Stimulated activated CD4-positive, alpha-beta T cell treated with anti-CD3 and anti-CD28 coated beads, Interleukin-4, amount 100 ng/mL, for 1 hour (primary cell): ENCODE results near the gene KDELR3.

Source experiments
- DNase-seq: peaks from one replicate; pipeline ENCODE4 v3.0.0-alpha.2; 2020

KDELR3 gene

GRCh38 chr22:38484244-38484643 lies 16.3 kb downstream of the KDELR3 start:
- no peak for DNase-seq

DNA sequence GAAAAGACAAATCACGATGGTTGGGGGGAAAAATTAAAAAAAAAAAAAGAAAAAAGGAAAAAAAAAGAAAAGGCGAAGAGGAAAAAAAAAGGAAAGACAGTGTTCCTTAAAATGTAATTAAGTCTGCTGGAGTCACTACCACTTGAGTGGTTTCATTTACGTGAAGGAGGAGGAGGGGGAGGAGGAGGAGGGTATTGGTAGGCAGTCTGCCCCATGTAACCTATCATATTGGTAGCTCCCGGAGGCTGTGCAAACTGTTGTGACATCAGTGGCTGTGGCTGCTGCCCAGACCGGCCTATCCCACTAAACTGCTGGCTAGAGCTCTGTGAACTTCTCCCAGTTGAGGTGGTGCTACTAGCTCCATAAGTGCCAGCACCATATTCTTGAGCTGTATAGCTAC lies 17.9 kb downstream of the KDELR3 start:
- no peak for DNase-seq

DNA sequence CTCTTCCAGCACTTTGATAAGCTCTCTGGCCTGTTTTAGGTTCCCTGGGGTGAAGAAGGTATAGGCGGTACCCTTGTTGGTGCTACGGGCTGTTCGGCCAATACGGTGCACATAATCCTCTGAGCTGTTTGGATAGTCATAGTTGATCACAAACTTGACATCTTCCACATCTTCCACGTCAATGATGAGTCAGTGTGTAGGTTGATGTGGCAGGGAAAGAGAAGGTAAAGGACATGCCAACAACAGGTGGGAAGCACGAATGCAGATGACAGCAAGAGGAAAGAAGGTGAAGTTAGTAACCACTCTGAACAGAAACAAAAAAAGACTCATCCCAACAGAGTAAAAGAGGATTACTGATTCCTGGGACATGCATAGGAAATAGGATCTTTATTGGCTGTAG lies 20.1 kb downstream of the KDELR3 start:
- DNase-seq = no peak

DNA sequence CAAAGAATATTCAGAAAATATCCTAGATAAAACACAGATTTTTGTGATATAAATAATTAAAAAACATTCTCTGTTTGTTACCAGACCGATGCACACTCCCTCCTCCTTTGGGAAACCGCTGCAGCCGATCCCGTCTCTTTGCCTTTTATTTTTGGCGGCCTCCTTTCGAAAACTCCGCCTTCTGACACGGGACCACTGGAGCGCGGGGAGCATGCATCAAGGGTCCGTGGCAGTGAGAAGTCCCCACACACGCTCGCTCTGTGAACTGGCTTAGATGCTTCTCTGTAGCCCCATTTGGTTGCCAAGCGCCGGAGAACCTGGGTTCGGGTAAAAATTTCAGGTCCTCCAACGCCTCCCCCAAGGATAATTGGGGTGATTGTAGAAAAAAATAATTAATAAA lies 21.2 kb downstream of the KDELR3 start:
- DNase-seq = no peak

DNA sequence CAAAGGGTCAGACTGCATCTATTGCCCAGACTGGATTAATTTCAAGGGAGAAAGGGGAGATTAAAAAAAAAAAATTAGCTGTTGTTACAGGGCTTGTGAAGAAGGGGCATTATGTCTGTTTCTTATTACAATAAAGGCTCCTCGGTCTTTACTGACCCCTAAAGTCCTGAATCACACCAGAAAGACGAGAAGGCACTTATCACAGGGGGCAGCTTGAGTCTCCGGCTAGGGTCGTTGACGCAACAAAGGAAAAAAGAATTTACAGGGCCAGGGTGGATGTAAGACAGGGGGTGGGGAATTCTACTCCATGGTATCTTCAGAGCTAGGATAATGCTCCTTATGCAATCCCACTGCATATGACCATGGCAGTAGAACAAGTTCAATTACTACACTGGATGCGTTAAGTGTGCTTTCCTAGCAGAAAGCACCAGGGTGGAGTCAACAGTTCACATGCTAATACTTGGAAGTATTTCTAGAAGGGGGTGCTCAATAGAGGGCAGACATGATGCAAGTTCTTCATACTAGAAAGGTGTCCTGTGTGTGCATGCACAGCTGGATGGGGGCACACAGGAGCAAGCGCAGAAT lies 21.8 kb downstream of the KDELR3 start:
- no peak for DNase-seq

GRCh38 chr22:38490475-38490874 lies 22.6 kb downstream of the KDELR3 start:
- DNase-seq = no peak

- no peak for DNase-seq
These were observed 23.0 kb downstream of the KDELR3 start for GRCh38 chr22:38490915-38491314.

DNA sequence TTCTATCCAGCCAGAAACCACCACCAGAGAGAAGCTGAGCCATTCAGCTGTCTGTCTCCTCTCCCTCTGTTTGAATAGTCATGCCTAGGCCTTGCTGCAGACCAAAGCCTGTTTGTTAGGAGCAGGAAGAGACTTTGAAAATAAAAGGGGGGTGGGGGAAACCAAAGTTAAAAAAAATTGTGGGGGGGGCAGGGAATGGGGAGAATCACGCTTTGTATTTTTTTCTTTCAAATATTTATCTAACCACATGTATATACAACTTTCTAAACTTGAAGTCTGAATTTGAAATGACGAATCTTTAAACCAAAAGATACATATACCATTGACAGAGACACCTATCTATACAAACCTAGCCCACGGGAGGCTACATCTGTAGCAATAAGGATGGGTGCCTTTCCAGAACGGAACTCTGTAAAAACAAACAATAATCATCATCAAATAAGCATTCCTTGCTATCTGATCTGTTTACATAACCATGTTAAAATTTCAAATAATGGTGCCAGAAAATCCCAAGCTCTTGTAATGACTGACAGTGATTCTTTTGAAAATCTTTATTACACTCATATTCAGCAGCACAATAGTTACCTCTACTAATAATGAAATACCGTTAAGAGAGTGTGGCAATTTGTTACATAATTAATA lies 23.9 kb downstream of the KDELR3 start:
- no peak for DNase-seq

GRCh38 chr22:38494498-38494897 lies 26.6 kb downstream of the KDELR3 start:
- no peak for DNase-seq

DNA sequence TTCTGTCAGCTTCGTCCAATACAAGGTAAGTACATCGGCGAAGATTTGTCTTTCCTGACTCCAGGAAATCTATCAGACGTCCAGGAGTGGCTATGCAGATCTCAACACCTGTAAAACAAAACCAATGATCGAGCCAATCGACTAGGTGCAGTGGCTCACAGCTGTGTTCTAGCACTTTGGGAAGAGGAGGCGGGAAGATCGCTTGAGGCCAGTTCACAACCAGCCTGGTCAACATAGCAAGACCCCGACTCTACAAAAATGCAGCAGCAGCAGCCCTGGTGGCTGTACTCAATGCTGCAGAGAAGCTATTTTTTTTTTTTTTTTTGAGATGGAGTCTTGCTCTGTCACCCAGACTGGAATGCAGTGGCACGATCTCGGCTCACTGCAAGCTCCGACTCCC lies 27.0 kb downstream of the KDELR3 start:
- no peak for DNase-seq

DNA sequence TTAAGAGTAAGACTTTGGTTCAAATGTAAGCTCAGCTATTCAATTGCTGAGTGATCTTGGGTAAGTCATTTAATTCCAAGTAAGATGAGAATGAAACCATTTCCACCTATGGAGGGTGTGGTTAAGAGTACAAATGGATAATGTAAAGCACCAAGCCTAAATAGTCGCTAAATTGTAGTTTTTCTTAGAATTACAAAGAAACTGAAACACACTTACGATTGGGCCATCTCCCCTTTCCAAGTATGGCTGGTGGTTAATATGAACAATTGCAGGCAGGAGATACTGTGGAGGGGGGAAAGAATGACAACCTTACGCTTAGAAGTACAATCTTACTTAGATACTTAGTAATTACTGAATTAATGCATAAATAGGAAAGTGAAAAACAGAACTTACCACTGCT lies 30.0 kb downstream of the KDELR3 start:
- DNase-seq = no peak

GRCh38 chr22:38501797-38502672 lies 34.1 kb downstream of the KDELR3 start:
- no peak for DNase-seq

DNA sequence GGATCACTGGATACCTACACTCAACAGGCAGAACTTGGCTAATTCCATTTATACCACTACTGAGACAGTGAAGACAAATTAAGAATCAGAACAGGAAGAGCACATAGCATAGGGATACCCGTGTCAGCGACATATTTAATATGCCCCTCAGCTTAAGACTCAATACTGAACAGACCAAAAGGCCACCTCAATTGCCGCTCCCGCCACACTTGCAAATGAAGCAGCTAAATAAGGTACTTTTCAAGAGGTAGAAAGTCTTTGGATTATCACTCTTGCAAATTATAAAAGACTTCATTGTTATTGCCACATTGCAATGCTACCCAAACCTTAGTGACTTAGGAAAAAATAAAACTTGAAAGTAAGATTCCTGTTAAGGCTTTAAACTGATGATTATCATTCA lies 35.1 kb downstream of the KDELR3 start:
- DNase-seq = no peak

DNA sequence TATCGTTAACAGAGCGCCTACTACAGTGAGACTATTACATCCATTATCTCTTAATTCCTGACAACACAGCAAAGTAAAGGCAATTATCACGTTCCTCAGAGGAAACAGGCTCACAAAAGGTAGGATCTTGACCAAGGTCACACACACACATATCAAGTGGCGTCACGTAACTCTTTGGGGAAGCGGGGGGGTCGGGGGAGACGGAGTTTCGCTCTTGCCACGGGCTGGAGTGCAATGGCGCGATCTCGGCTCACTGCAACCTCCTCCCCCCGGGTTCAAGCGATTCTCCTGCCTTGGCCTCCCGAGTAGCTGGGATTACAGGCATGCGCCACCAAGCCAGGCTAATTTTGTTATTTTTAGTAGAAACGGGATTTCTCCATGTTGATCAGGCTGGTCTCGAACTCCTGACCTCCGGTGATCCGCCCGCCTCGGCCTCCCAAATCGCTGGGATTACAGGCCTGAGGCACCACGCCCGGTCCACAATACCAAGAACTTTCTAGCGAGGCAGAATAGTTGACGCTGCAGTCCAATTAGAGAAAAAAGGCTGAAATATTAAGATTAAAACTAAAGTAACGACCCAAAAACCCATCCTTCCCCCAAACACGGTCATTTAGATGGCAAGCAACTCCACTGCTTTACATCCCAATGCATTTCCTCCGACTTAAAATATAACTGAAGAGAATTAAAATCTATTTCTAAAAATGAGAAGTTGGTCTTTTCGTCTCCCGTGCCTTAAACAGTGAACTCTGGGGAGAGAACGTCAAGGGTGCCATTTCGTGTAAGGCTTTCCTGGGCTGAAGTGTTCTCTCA lies 37.0 kb downstream of the KDELR3 start:
- DNase-seq = peak; percentile 61

- peak; percentile 63 for DNase-seq
These were observed 37.7 kb downstream of the KDELR3 start for GRCh38 chr22:38505541-38506117.

GRCh38 chr22:38506118-38506962 lies 38.4 kb downstream of the KDELR3 start, which contains the start of gene DDX17:
DDX17 (minus strand) TSS chr22:38506311.
- peak; percentile 88 for DNase-seq

DNA sequence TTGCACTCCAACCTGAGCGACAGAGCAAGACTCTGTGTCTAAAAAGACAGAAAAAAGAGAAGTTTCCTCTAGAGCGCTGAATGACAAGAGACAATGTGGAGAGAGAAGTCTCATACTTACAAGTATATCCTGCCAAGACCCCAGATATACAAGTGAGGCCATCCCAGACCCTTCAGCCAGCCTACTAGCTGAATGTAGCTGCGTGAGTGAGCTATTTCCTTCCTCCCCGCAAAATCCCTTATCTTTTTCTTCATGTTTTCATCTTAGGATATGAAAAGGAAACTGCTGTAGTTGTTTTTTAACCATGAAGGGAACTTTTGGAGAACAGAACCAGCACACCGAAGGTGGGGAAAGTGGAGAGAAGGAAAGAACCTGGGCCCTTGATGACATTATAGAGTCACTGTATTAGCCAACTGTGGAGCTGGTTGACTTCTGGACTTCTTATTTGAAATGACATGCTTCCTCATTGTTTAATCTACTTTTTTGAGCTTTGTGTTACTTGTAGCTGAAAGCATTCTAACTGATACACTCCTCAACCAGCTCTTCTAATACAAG lies 42.6 kb downstream of the KDELR3 start:
- DNase-seq = no peak

GRCh38 chr22:38513063-38513462 lies 45.2 kb downstream of the KDELR3 start:
- DNase-seq = peak; percentile 25

- DNase-seq = no peak
These were observed 50.7 kb downstream of the KDELR3 start for GRCh38 chr22:38518620-38519019.

- no peak for DNase-seq
These were observed 51.8 kb downstream of the KDELR3 start for GRCh38 chr22:38519453-38520250.

DNA sequence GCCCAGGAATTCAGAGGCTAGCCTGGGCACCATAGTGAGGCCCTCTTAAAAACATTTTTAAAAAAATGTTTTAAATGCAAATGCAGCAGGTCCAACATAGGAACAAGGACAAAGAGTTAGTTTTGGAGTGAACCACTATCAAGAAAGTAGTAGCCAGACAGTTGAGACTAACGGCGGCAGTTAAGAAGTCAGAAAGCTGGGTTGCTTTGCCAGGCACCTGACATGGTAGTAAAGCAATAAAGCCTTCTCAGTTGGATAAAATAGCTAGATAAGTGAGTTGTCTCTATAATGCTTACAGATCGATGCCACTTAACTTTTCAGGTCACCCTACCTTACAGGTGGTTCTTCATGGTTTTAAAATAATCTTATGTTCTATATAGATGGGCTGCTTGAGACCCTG lies 55.1 kb downstream of the KDELR3 start:
- DNase-seq = no peak
